Progenitor cell of endocrine pancreas (in vitro differentiated cells): ENCODE data around the gene KCNIP1. TPM values are rescaled to one million over a fixed set of nuclear protein-coding genes. Genes with fewer than 3 reads are reported as not detected.
A peak's percentile ranks its signal among the peaks of the same experiment; 100 is the strongest.

ENCODE experiments used
- DNase-seq: peaks from one replicate; pipeline ENCODE4 v3.0.0; 2021; ENCODE audit warnings: low spot score; ENCODE audit not compliant: unreplicated experiment
- H3K27ac Mint-ChIP-seq: 2 replicates; pipeline ENCODE4 v1.8.0; 2021; ENCODE audit warnings: mild to moderate bottlenecking, moderate library complexity, mixed read lengths
- H3K27me3 Mint-ChIP-seq: 2 replicates; pipeline ENCODE4 v1.8.0; 2021; ENCODE audit warnings: mixed read lengths
- H3K36me3 Mint-ChIP-seq: 2 replicates; pipeline ENCODE4 v1.8.0; 2022; ENCODE audit warnings: mixed read lengths; ENCODE audit not compliant: insufficient read depth
- H3K4me1 Mint-ChIP-seq: 2 replicates; pipeline ENCODE4 v1.8.0; 2021; ENCODE audit warnings: low read depth, mixed read lengths
- H3K4me3 Mint-ChIP-seq: 2 replicates; pipeline ENCODE4 v1.8.0; 2021; ENCODE audit warnings: low read depth, mild to moderate bottlenecking, moderate library complexity, mixed read lengths
- H3K9me3 Mint-ChIP-seq: 2 replicates; pipeline ENCODE4 v1.8.0; 2021; ENCODE audit warnings: low read depth, mixed read lengths
- total RNA-seq: library from RNA; stranded (reverse); gene quantifications from 2 replicates; pipeline ENCODE4 v1.2.1, GENCODE V29; 2021
- TF ChIP-seq, protein P1 (sequence below): fragments of 200-600 bp; sonication (generic); IDR thresholded peaks from one replicate; pipeline ENCODE4 v1.5.0; 2021; ENCODE audit warnings: antibody characterized with exemption, mild to moderate bottlenecking; ENCODE audit not compliant: unreplicated experiment

KCNIP1 gene
- total RNA-seq, 1 donor from 2014 or later, result 18.2 TPM

DNA sequence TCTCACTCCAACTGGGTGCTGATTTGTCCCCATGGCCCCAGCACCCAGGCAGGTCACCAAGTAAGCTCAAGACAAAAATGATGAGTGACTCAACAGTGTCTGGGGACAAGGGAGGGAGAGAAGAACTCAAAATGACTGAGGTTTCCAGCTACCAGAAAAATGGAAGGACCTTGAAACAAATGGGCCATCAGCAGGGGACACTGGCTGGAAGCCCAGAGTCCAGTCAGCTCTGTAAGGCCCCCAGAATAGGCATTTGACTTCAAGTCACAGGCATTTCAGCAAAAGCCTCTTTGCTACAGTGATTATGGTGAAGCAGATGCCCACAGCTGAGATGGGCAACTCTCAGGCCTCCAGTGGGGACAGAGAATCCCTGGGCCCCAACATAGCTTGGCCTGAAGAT, 140.7 kb downstream of the KCNIP1 start:
- TF ChIP-seq, protein P1, sequence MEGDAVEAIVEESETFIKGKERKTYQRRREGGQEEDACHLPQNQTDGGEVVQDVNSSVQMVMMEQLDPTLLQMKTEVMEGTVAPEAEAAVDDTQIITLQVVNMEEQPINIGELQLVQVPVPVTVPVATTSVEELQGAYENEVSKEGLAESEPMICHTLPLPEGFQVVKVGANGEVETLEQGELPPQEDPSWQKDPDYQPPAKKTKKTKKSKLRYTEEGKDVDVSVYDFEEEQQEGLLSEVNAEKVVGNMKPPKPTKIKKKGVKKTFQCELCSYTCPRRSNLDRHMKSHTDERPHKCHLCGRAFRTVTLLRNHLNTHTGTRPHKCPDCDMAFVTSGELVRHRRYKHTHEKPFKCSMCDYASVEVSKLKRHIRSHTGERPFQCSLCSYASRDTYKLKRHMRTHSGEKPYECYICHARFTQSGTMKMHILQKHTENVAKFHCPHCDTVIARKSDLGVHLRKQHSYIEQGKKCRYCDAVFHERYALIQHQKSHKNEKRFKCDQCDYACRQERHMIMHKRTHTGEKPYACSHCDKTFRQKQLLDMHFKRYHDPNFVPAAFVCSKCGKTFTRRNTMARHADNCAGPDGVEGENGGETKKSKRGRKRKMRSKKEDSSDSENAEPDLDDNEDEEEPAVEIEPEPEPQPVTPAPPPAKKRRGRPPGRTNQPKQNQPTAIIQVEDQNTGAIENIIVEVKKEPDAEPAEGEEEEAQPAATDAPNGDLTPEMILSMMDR, result no peak
- Mint-ChIP-seq H3K27me3 (peaks cover 25% of the 10 kb centered on the region), H3K4me1 (no peaks in the 10 kb centered on the region), H3K36me3 (no peaks in the 10 kb centered on the region), H3K4me3 (no peak overlapping the region), H3K27ac (no peak overlapping the region), H3K9me3 (no peaks in the 10 kb centered on the region)
- DNase-seq, result no peak

DNA sequence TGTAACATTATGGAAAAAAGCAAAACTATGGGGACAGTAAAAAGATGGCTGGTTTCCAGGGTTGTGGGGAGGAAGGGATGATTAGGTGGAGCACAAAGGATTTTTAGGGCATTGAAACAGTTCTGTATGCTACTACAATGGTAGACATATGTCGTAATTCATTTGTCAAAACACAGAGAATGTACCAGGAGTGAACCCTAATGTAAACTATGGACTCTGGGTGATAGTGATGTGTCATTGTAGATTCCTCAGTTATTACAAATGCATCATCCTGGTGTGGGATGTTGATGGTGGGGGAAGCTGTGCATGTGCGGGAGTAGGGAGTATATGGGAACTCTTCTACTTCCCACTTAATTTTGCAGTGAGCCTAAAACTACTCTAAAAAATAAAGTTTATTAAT, 144.7 kb downstream of the KCNIP1 start:
- DNase-seq, result no peak
- Mint-ChIP-seq H3K4me1 (no peaks in the 10 kb centered on the region), H3K36me3 (no peaks in the 10 kb centered on the region), H3K9me3 (no peaks in the 10 kb centered on the region), H3K27me3 (peaks cover 17% of the 10 kb centered on the region), H3K27ac (no peak overlapping the region), H3K4me3 (no peak overlapping the region)
- TF ChIP-seq, protein P1, result no peak

DNA sequence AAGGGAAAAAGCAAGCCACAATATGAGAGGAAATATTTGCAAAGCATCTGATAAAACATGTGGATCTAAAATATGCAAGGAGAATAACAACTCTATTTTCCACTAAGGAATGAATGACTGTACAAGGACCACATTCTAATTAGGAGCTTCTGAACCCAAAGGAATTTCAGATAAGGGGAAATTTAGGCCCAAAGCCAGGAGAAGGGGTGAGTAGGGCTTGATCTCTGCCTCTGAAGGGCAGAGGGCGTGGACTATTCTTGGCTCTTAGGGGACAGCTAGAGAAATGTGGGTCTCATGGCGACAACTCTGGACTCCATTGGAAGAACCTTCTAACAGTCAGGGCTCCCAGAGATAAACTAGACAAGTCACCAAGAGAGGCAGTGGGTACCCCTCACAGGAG, 147.0 kb downstream of the KCNIP1 start:
- DNase-seq, result no peak
- Mint-ChIP-seq H3K4me1 (no peaks in the 10 kb centered on the region), H3K9me3 (no peaks in the 10 kb centered on the region), H3K27me3 (peaks cover 19% of the 10 kb centered on the region), H3K36me3 (no peaks in the 10 kb centered on the region), H3K27ac (no peak overlapping the region), H3K4me3 (no peak overlapping the region)
- TF ChIP-seq, protein P1, result no peak

DNA sequence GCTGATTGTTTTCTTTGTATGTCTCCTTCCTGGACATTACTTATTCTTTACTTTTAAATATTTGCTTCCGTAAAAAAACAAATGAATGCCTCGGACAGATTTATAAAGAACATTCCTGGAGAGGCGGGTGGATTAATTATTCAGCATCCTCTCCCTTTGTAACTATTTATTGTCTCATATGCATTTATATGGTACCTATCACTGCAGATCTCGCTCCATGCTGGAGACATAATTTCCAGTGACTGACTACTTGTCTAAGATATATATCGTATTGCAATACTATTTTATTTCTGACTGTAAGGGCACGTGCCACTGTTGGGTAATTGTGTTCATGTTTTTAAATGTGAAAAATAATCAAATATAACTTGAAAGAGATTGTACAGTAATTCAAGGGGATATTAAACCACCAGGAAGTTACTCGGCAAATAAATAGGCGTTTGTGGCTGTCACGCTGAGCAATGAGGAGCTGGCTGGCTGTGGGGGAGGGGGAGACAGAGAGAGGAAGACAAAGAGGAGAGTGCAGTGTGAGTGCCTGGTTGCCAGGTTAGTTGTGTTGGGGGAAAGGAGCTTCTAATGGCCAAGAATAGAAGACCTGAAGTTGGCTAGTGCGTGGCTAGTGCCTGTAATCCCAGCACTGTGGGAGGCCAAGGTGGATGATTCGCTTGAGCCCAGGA, 147.9 kb downstream of the KCNIP1 start:
- no peaks in the 10 kb centered on the region for H3K36me3 Mint-ChIP-seq
- H3K27me3 Mint-ChIP-seq, result peaks cover 12% of the 10 kb centered on the region
- no peaks in the 10 kb centered on the region for H3K9me3 Mint-ChIP-seq
- no peaks in the 10 kb centered on the region for H3K4me1 Mint-ChIP-seq
- DNase-seq, result no peak
- H3K27ac Mint-ChIP-seq, result peak overlapping the region; percentile 76
- H3K4me3 Mint-ChIP-seq, result no peak overlapping the region
- TF ChIP-seq, protein P1, result no peak

DNA sequence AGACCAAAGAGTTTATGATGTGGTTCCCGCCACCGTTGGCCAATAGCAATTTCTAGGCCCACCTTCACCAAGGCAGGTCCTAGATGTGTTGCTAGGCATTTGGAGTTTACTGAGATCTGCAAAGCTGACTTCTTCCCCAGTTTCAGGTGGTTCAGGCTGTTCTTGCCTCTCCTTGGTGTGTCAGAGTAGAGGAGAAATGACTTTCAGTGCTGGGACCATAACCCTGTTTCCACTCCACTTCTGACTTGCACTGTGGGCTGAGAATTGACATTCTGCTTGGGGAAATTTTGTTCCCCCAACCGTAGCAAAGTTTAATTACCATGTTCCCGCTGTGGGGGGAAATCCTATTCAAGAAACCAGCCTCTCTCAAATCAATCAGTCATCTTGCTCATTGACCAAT, 151.7 kb downstream of the KCNIP1 start:
- no peaks in the 10 kb centered on the region for H3K4me1 Mint-ChIP-seq
- H3K36me3 Mint-ChIP-seq, result no peaks in the 10 kb centered on the region
- TF ChIP-seq, protein P1, result no peak
- DNase-seq, result no peak
- H3K27ac Mint-ChIP-seq, result no peak overlapping the region
- no peaks in the 10 kb centered on the region for H3K9me3 Mint-ChIP-seq
- H3K4me3 Mint-ChIP-seq, result no peak overlapping the region
- H3K27me3 Mint-ChIP-seq, result peaks cover 5% of the 10 kb centered on the region
